Measurements from ENCODE around the gene TSPAN16.
"Not testable (repeated sequence)": the region's sequence is repeated elsewhere in the genome, so short reads cannot be mapped to it uniquely, and the experiment has no call there.

The TSPAN16 gene

GRCh38 chr19:11291991-11292390 is 4.0 kb upstream of the TSPAN16 start:
- H3K4me1 ChIP-seq (ENCODE audit: control insufficient read depth in 1 of 2, insufficient read depth in 2 of 2, low read length in 2 of 2), result peaks cover 0 to 9% of the 10 kb centered on the region in 2 donors
- H3K9me3 ChIP-seq (ENCODE audit: control insufficient read depth in 1 of 2, low read length in 2 of 2), result no peaks in the 10 kb centered on the region
- no peak overlapping the region for H3K4me3 ChIP-seq (ENCODE audit: low read depth in 1 of 2, low read length in 2 of 2)
- no peaks in the 10 kb centered on the region for H3K36me3 ChIP-seq (ENCODE audit: control insufficient read depth in 1 of 2, insufficient read depth in 2 of 2, low read length in 2 of 2)
- no peak overlapping the region for H3K27ac ChIP-seq (ENCODE audit: low read length)
- H3K27me3 ChIP-seq (ENCODE audit: low read depth, low read length), result no peaks in the 10 kb centered on the region

GRCh38 chr19:11293433-11294389 is 2.2 kb upstream of the TSPAN16 start:
- H3K9me3 ChIP-seq (ENCODE audit: control insufficient read depth in 1 of 2, low read length in 2 of 2), result no peaks in the 10 kb centered on the region
- no peaks in the 10 kb centered on the region for H3K27me3 ChIP-seq (ENCODE audit: low read depth, low read length)
- H3K4me1 ChIP-seq (ENCODE audit: control insufficient read depth in 1 of 2, insufficient read depth in 2 of 2, low read length in 2 of 2), result peaks cover 0 to 9% of the 10 kb centered on the region in 2 donors
- H3K4me3 ChIP-seq (ENCODE audit: low read depth in 1 of 2, low read length in 2 of 2), result peak overlapping the region; percentile 47 to 48
- H3K36me3 ChIP-seq (ENCODE audit: control insufficient read depth in 1 of 2, insufficient read depth in 2 of 2, low read length in 2 of 2), result no peaks in the 10 kb centered on the region
- H3K27ac ChIP-seq (ENCODE audit: low read length), result no peak overlapping the region

- H3K27me3 ChIP-seq (ENCODE audit: low read depth, low read length), result no peaks in the 10 kb centered on the region
- H3K27ac ChIP-seq (ENCODE audit: low read length), result no peak overlapping the region
- H3K9me3 ChIP-seq (ENCODE audit: control insufficient read depth in 1 of 2, low read length in 2 of 2), result no peaks in the 10 kb centered on the region
These were observed 780 bp upstream of the TSPAN16 start for GRCh38 chr19:11295180-11295579.

GRCh38 chr19:11296264-11296663 is 304 bp downstream of the TSPAN16 start:
- no peaks in the 10 kb centered on the region for H3K36me3 ChIP-seq (ENCODE audit: control insufficient read depth in 1 of 2, insufficient read depth in 2 of 2, low read length in 2 of 2)
- no peaks in the 10 kb centered on the region for H3K9me3 ChIP-seq (ENCODE audit: control insufficient read depth in 1 of 2, low read length in 2 of 2)
- H3K27ac ChIP-seq (ENCODE audit: low read length), result no peak overlapping the region
- H3K4me3 ChIP-seq (ENCODE audit: low read depth in 1 of 2, low read length in 2 of 2), result no peak overlapping the region
- H3K27me3 ChIP-seq (ENCODE audit: low read depth, low read length), result no peaks in the 10 kb centered on the region
- H3K4me1 ChIP-seq (ENCODE audit: control insufficient read depth in 1 of 2, insufficient read depth in 2 of 2, low read length in 2 of 2), result peaks cover 0 to 9% of the 10 kb centered on the region in 2 donors

More at GRCh38 chr19:11295180-11295579, 780 bp upstream of the TSPAN16 start:
- H3K4me1 ChIP-seq (ENCODE audit: control insufficient read depth in 1 of 2, insufficient read depth in 2 of 2, low read length in 2 of 2), result peaks cover 0 to 9% of the 10 kb centered on the region in 2 donors
- H3K36me3 ChIP-seq (ENCODE audit: control insufficient read depth in 1 of 2, insufficient read depth in 2 of 2, low read length in 2 of 2), result no peaks in the 10 kb centered on the region
- H3K4me3 ChIP-seq (ENCODE audit: low read depth in 1 of 2, low read length in 2 of 2), result no peak overlapping the region

DNA sequence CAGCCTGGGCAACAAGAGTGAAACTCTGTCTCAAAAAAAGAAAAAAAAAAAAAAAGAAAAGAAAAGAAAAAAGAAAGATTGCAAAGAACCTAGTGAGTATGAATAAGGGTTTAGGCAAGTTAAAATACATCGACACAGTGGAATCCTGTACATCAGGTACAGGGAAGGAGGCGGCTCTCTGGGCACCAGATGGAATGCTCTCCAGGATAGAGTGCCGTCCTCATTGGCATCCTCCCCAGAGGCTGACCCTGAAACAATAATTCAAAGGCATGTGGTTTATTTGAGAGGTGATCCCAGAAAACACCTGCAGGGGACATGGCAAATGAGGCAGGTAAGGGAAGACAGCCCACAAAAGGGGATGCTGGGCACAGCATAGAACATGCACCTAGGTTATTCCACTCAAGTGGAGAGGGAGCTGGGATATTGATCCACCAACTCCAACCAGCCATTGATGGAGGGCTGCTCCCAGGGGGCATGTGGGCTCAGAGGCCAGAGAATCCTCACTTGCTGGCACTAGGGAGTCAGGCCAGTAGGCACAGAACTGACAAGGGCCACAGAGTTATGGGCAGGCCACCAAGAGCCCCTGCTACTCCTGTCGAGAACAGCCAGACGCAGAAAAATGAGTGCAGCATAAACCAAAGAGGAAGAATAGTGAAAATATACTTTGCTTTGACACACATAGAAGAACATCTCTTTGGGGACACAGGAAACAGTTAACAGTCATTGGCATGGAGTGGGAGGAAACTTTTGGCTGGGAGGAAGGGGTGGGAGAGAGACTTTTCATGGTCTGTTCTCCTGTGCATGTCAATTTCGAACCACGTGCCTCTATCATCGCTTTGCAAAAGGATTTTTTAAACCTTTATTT is 4.2 kb downstream of the TSPAN16 start:
- Histone ChIP-seq H3K4me1 (ENCODE audit: control insufficient read depth in 1 of 2, insufficient read depth in 2 of 2, low read length in 2 of 2) (no peaks in the 10 kb centered on the region), H3K27ac (ENCODE audit: low read length) (no peak overlapping the region), H3K36me3 (ENCODE audit: control insufficient read depth in 1 of 2, insufficient read depth in 2 of 2, low read length in 2 of 2) (no peaks in the 10 kb centered on the region), H3K27me3 (ENCODE audit: low read depth, low read length) (no peaks in the 10 kb centered on the region), H3K9me3 (ENCODE audit: control insufficient read depth in 1 of 2, low read length in 2 of 2) (no peaks in the 10 kb centered on the region), H3K4me3 (ENCODE audit: low read depth in 1 of 2, low read length in 2 of 2) (no peak overlapping the region)

GRCh38 chr19:11300811-11301120 is 4.8 kb downstream of the TSPAN16 start:
- Histone ChIP-seq H3K27ac (ENCODE audit: low read length) (no peak overlapping the region), H3K4me3 (ENCODE audit: low read depth in 1 of 2, low read length in 2 of 2) (no peak overlapping the region), H3K9me3 (ENCODE audit: control insufficient read depth in 1 of 2, low read length in 2 of 2) (no peaks in the 10 kb centered on the region), H3K4me1 (ENCODE audit: control insufficient read depth in 1 of 2, insufficient read depth in 2 of 2, low read length in 2 of 2) (no peaks in the 10 kb centered on the region), H3K27me3 (ENCODE audit: low read depth, low read length) (no peaks in the 10 kb centered on the region), H3K36me3 (ENCODE audit: control insufficient read depth in 1 of 2, insufficient read depth in 2 of 2, low read length in 2 of 2) (no peaks in the 10 kb centered on the region)

DNA sequence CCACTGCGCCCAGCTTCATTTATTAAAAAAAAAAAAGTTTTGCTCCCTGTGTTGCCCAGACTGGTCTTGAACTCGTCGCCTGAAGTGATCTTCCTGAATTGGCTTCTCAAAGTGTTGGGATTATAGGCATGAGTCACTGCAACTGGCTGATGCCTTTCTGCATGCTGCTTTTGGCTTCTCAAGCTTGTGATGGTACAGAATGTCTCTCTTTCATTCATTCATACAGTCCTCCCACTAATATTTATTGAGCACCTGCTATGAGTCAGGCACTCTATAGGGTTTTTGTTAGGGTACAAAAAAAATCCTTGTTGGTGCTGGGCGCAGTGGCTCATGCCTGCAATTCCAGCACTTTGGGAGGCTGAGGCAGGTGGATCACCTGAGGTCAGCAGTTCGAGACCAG is 9.0 kb downstream of the TSPAN16 start:
- Histone ChIP-seq H3K27me3 (ENCODE audit: low read depth, low read length) (no peaks in the 10 kb centered on the region), H3K36me3 (ENCODE audit: control insufficient read depth in 1 of 2, insufficient read depth in 2 of 2, low read length in 2 of 2) (no peaks in the 10 kb centered on the region), H3K4me3 (ENCODE audit: low read depth in 1 of 2, low read length in 2 of 2) (no peak overlapping the region), H3K9me3 (ENCODE audit: control insufficient read depth in 1 of 2, low read length in 2 of 2) (no peaks in the 10 kb centered on the region), H3K4me1 (ENCODE audit: control insufficient read depth in 1 of 2, insufficient read depth in 2 of 2, low read length in 2 of 2) (no peaks in the 10 kb centered on the region), H3K27ac (ENCODE audit: low read length) (no peak overlapping the region)

DNA sequence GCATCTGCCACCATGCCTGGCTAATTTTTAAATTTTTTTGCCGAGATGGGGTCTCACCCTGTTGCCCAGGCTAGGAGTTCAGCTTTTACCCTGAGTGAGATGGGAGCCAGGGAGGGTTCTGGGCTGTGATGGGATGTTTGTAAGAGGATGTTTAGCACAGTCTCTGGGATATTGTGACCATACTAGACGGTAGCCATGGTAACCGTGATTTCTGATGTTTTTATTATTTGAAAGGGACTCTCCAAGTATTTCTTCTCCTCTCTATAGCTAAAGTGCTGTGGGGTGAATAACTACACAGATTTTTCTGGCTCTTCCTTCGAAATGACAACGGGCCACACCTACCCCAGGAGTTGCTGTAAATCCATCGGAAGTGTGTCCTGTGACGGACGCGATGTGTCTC is 10.4 kb downstream of the TSPAN16 start:
- no peak overlapping the region for H3K4me3 ChIP-seq (ENCODE audit: low read depth in 1 of 2, low read length in 2 of 2)
- no peaks in the 10 kb centered on the region for H3K4me1 ChIP-seq (ENCODE audit: control insufficient read depth in 1 of 2, insufficient read depth in 2 of 2, low read length in 2 of 2)
- H3K27me3 ChIP-seq (ENCODE audit: low read depth, low read length), result no peaks in the 10 kb centered on the region
- H3K27ac ChIP-seq (ENCODE audit: low read length), result no peak overlapping the region
- no peaks in the 10 kb centered on the region for H3K9me3 ChIP-seq (ENCODE audit: control insufficient read depth in 1 of 2, low read length in 2 of 2)
- H3K36me3 ChIP-seq (ENCODE audit: control insufficient read depth in 1 of 2, insufficient read depth in 2 of 2, low read length in 2 of 2), result no peaks in the 10 kb centered on the region

- peaks cover 9 to 20% of the 10 kb centered on the region in 2 donors for H3K4me1 ChIP-seq (ENCODE audit: control insufficient read depth in 1 of 2, insufficient read depth in 2 of 2, low read length in 2 of 2)
- not testable (repeated sequence) for H3K27me3 ChIP-seq (ENCODE audit: low read depth, low read length); H3K4me3 ChIP-seq (ENCODE audit: low read depth in 1 of 2, low read length in 2 of 2); H3K36me3 ChIP-seq (ENCODE audit: control insufficient read depth in 1 of 2, insufficient read depth in 2 of 2, low read length in 2 of 2); H3K27ac ChIP-seq (ENCODE audit: low read length); H3K9me3 ChIP-seq (ENCODE audit: control insufficient read depth in 1 of 2, low read length in 2 of 2)
These were observed 24.5 kb downstream of the TSPAN16 start for GRCh38 chr19:11320278-11320995.

- H3K4me1 ChIP-seq (ENCODE audit: control insufficient read depth in 1 of 2, insufficient read depth in 2 of 2, low read length in 2 of 2), result peaks cover 9 to 20% of the 10 kb centered on the region in 2 donors
- H3K27ac ChIP-seq (ENCODE audit: low read length), result no peak overlapping the region
- H3K27me3 ChIP-seq (ENCODE audit: low read depth, low read length), result no peaks in the 10 kb centered on the region
- H3K9me3 ChIP-seq (ENCODE audit: control insufficient read depth in 1 of 2, low read length in 2 of 2), result no peaks in the 10 kb centered on the region
- H3K36me3 ChIP-seq (ENCODE audit: control insufficient read depth in 1 of 2, insufficient read depth in 2 of 2, low read length in 2 of 2), result peaks cover 0 to 3% of the 10 kb centered on the region in 2 donors
- H3K4me3 ChIP-seq (ENCODE audit: low read depth in 1 of 2, low read length in 2 of 2), result no peak overlapping the region
These were observed 25.5 kb downstream of the TSPAN16 start for GRCh38 chr19:11321191-11322126.

All from muscle layer of duodenum (tissue), 2 donors.